Measurements from ENCODE around the gene ZSWIM3. TPM values are rescaled to one million over a fixed set of nuclear protein-coding genes. Genes with fewer than 3 reads are reported as not detected.
"Not testable (repeated sequence)": the region's sequence is repeated elsewhere in the genome, so short reads cannot be mapped to it uniquely, and the experiment has no call there.

Gene ZSWIM3
- total RNA-seq, 5 donors from 2014 or later (not counting 1 experiment from before 2014, with no cell fraction given) = 1.4 to 7.5 (median 5.6) TPM

GRCh38 chr20:45901332-45901731 is 43.9 kb downstream of the ZSWIM3 start:
- POLR2A ChIA-PET = not testable (repeated sequence)

GRCh38 chr20:45902199-45902701 is 44.8 kb downstream of the ZSWIM3 start:
- no peaks in the 10 kb centered on the region for H3K27me3 Mint-ChIP-seq
- 96% methylated on average over 9 of the region's 14 CpGs for WGBS (ENCODE audit: insufficient coverage)
- CTCF ChIA-PET = interaction anchor here in 1 of 2 donors (0.9 kb wide), 1 partner anchor 21 kb away, joined by 3 read pairs; the partner anchor contains the start of gene ZSWIM1

More at GRCh38 chr20:45901332-45901731, 43.9 kb downstream of the ZSWIM3 start:
- H3K4me3 ChIP-seq (ENCODE audit: control insufficient read depth in 1 of 2, extremely low read depth in 1 of 2, low read length in 1 of 2); H3K9me3 Mint-ChIP-seq; ATAC-seq (replicated peaks in 1 of 4); DNase-seq; H3K4me1 Mint-ChIP-seq; CTCF ChIA-PET; H3K9me3 ChIP-seq; H3K27me3 Mint-ChIP-seq; H3K27ac Mint-ChIP-seq; H3K4me3 Mint-ChIP-seq; H3K27ac ChIP-seq (ENCODE audit: low read length); H3K27me3 ChIP-seq (replicated peaks in 1 of 2; ENCODE audit: control insufficient read depth in 2 of 2, extremely low read depth in 1 of 2, insufficient read depth in 2 of 2, low read length in 1 of 2); H3K4me1 ChIP-seq (ENCODE audit: control insufficient read depth in 1 of 2, extremely low read depth in 1 of 2, insufficient read depth in 2 of 2, low read length in 2 of 2): not testable (repeated sequence)
- WGBS (ENCODE audit: insufficient coverage) = 100% methylated on average over 1 of the region's 6 CpGs
- peaks cover 11% of the 10 kb centered on the region for H3K36me3 Mint-ChIP-seq
- peaks cover 13 to 25% of the 10 kb centered on the region in 2 donors for H3K36me3 ChIP-seq (ENCODE audit: control insufficient read depth in 2 of 2, extremely low read depth in 1 of 2, insufficient read depth in 1 of 2, low read length in 1 of 2)

GRCh38 chr20:45904583-45905504 is 47.4 kb downstream of the ZSWIM3 start:
- DNase-seq (no peak), ATAC-seq (replicated peaks in 1 of 4) (no peak)
- peaks cover 0 to 5% of the 10 kb centered on the region in 2 experiments for H3K27me3 ChIP-seq (replicated peaks in 1 of 2; ENCODE audit: control insufficient read depth in 2 of 2, extremely low read depth in 1 of 2, insufficient read depth in 2 of 2, low read length in 1 of 2)
- Mint-ChIP-seq H3K27ac (no peak overlapping the region), H3K4me1 (no peaks in the 10 kb centered on the region), H3K27me3 (no peaks in the 10 kb centered on the region), H3K36me3 (no peaks in the 10 kb centered on the region), H3K4me3 (no peak overlapping the region), H3K9me3 (no peaks in the 10 kb centered on the region)
- ChIA-PET POLR2A (no interaction called here), CTCF (no interaction called here)
- H3K27ac ChIP-seq (ENCODE audit: low read length) = no peak overlapping the region
- no peaks in the 10 kb centered on the region for H3K36me3 ChIP-seq (ENCODE audit: control insufficient read depth in 2 of 2, extremely low read depth in 1 of 2, insufficient read depth in 1 of 2, low read length in 1 of 2)
- no peaks in the 10 kb centered on the region for H3K4me1 ChIP-seq (ENCODE audit: control insufficient read depth in 1 of 2, extremely low read depth in 1 of 2, insufficient read depth in 2 of 2, low read length in 2 of 2)
- H3K9me3 ChIP-seq = no peaks in the 10 kb centered on the region
- WGBS (ENCODE audit: insufficient coverage) = 63% methylated on average over 7 of the region's 16 CpGs
- no peak overlapping the region for H3K4me3 ChIP-seq (ENCODE audit: control insufficient read depth in 1 of 2, extremely low read depth in 1 of 2, low read length in 1 of 2)

More at GRCh38 chr20:45902199-45902701, 44.8 kb downstream of the ZSWIM3 start:
- Histone ChIP-seq H3K4me1 (ENCODE audit: control insufficient read depth in 1 of 2, extremely low read depth in 1 of 2, insufficient read depth in 2 of 2, low read length in 2 of 2) (no peaks in the 10 kb centered on the region), H3K4me3 (ENCODE audit: control insufficient read depth in 1 of 2, extremely low read depth in 1 of 2, low read length in 1 of 2) (no peak overlapping the region), H3K27ac (ENCODE audit: low read length) (no peak overlapping the region), H3K27me3 (replicated peaks in 1 of 2; ENCODE audit: control insufficient read depth in 2 of 2, extremely low read depth in 1 of 2, insufficient read depth in 2 of 2, low read length in 1 of 2) (peaks cover 0 to 3% of the 10 kb centered on the region in 2 experiments), H3K9me3 (no peaks in the 10 kb centered on the region), H3K36me3 (ENCODE audit: control insufficient read depth in 2 of 2, extremely low read depth in 1 of 2, insufficient read depth in 1 of 2, low read length in 1 of 2) (peaks cover 7 to 18% of the 10 kb centered on the region in 2 donors)
- no peak for ATAC-seq (replicated peaks in 1 of 4)
- H3K4me1 Mint-ChIP-seq = no peaks in the 10 kb centered on the region
- no peak overlapping the region for H3K4me3 Mint-ChIP-seq
- peaks cover 11% of the 10 kb centered on the region for H3K36me3 Mint-ChIP-seq
- no peaks in the 10 kb centered on the region for H3K9me3 Mint-ChIP-seq
- DNase-seq = no peak
- POLR2A ChIA-PET = no interaction called here
- no peak overlapping the region for H3K27ac Mint-ChIP-seq

- H3K9me3 ChIP-seq = no peaks in the 10 kb centered on the region
- H3K27ac Mint-ChIP-seq = no peak overlapping the region
- H3K9me3 Mint-ChIP-seq = no peaks in the 10 kb centered on the region
- H3K27ac ChIP-seq (ENCODE audit: low read length) = no peak overlapping the region
- DNase-seq (no peak), ATAC-seq (replicated peaks in 1 of 4) (no peak)
- peaks cover 0 to 1% of the 10 kb centered on the region in 2 experiments for H3K4me1 ChIP-seq (ENCODE audit: control insufficient read depth in 1 of 2, extremely low read depth in 1 of 2, insufficient read depth in 2 of 2, low read length in 2 of 2)
- ChIA-PET CTCF (no interaction called here), POLR2A (no interaction called here)
- H3K4me3 Mint-ChIP-seq = no peak overlapping the region
- peaks cover 0 to 5% of the 10 kb centered on the region in 2 experiments for H3K27me3 ChIP-seq (replicated peaks in 1 of 2; ENCODE audit: control insufficient read depth in 2 of 2, extremely low read depth in 1 of 2, insufficient read depth in 2 of 2, low read length in 1 of 2)
- no peaks in the 10 kb centered on the region for H3K36me3 ChIP-seq (ENCODE audit: control insufficient read depth in 2 of 2, extremely low read depth in 1 of 2, insufficient read depth in 1 of 2, low read length in 1 of 2)
- no peaks in the 10 kb centered on the region for H3K36me3 Mint-ChIP-seq
- no peak overlapping the region for H3K4me3 ChIP-seq (ENCODE audit: control insufficient read depth in 1 of 2, extremely low read depth in 1 of 2, low read length in 1 of 2)
- WGBS (ENCODE audit: insufficient coverage) = 83% methylated on average over 6 of the region's 8 CpGs
- H3K27me3 Mint-ChIP-seq = no peaks in the 10 kb centered on the region
- peaks cover 1 to 4% (median 2%) of the 10 kb centered on the region in 3 donors for H3K4me1 Mint-ChIP-seq
These were observed 48.2 kb downstream of the ZSWIM3 start for GRCh38 chr20:45905505-45906079.

- no peak for DNase-seq
- no peak overlapping the region for H3K27ac ChIP-seq (ENCODE audit: low read length)
- Mint-ChIP-seq H3K9me3 (no peaks in the 10 kb centered on the region), H3K27ac (no peak overlapping the region), H3K4me3 (no peak overlapping the region), H3K36me3 (no peaks in the 10 kb centered on the region), H3K4me1 (peaks cover 9 to 18% (median 16%) of the 10 kb centered on the region in 3 donors), H3K27me3 (peaks cover 1 to 3% of the 10 kb centered on the region in 2 donors)
- H3K27me3 ChIP-seq (replicated peaks in 1 of 2; ENCODE audit: control insufficient read depth in 2 of 2, extremely low read depth in 1 of 2, insufficient read depth in 2 of 2, low read length in 1 of 2) = peaks cover 0 to 22% of the 10 kb centered on the region in 2 experiments
- H3K9me3 ChIP-seq = no peaks in the 10 kb centered on the region
- POLR2A ChIA-PET = no interaction called here
- ATAC-seq (replicated peaks in 1 of 4) = no peak
- peaks cover 4 to 19% of the 10 kb centered on the region in 2 experiments for H3K4me1 ChIP-seq (ENCODE audit: control insufficient read depth in 1 of 2, extremely low read depth in 1 of 2, insufficient read depth in 2 of 2, low read length in 2 of 2)
- H3K4me3 ChIP-seq (ENCODE audit: control insufficient read depth in 1 of 2, extremely low read depth in 1 of 2, low read length in 1 of 2) = no peak overlapping the region
- CTCF ChIA-PET = interaction anchor here in 1 of 2 donors (0.7 kb wide), 1 partner anchor 18 kb away, joined by 6 read pairs; no protein-coding TSS in a partner anchor
- 85% methylated on average over 9 of the region's 17 CpGs for WGBS (ENCODE audit: insufficient coverage)
- no peaks in the 10 kb centered on the region for H3K36me3 ChIP-seq (ENCODE audit: control insufficient read depth in 2 of 2, extremely low read depth in 1 of 2, insufficient read depth in 1 of 2, low read length in 1 of 2)
These were observed 50.0 kb downstream of the ZSWIM3 start for GRCh38 chr20:45907219-45907948.

- POLR2A ChIA-PET = no interaction called here
- peaks cover 3 to 4% of the 10 kb centered on the region in 2 donors for H3K27me3 Mint-ChIP-seq
- H3K4me1 ChIP-seq (ENCODE audit: control insufficient read depth in 1 of 2, extremely low read depth in 1 of 2, insufficient read depth in 2 of 2, low read length in 2 of 2) = peaks cover 4 to 21% of the 10 kb centered on the region in 2 experiments
These were observed 50.7 kb downstream of the ZSWIM3 start for GRCh38 chr20:45908084-45908483.

More at GRCh38 chr20:45908084-45908483, 50.7 kb downstream of the ZSWIM3 start:
- Histone ChIP-seq H3K4me3 (ENCODE audit: control insufficient read depth in 1 of 2, extremely low read depth in 1 of 2, low read length in 1 of 2) (no peak overlapping the region), H3K36me3 (ENCODE audit: control insufficient read depth in 2 of 2, extremely low read depth in 1 of 2, insufficient read depth in 1 of 2, low read length in 1 of 2) (no peaks in the 10 kb centered on the region), H3K27me3 (replicated peaks in 1 of 2; ENCODE audit: control insufficient read depth in 2 of 2, extremely low read depth in 1 of 2, insufficient read depth in 2 of 2, low read length in 1 of 2) (peaks cover 0 to 27% of the 10 kb centered on the region in 2 experiments), H3K9me3 (no peaks in the 10 kb centered on the region), H3K27ac (ENCODE audit: low read length) (no peak overlapping the region)
- CTCF ChIA-PET = no interaction called here
- H3K9me3 Mint-ChIP-seq = no peaks in the 10 kb centered on the region
- peaks cover 9 to 20% (median 18%) of the 10 kb centered on the region in 3 donors for H3K4me1 Mint-ChIP-seq
- H3K4me3 Mint-ChIP-seq = no peak overlapping the region
- WGBS (ENCODE audit: insufficient coverage) = 96% methylated on average over 2 of the region's 2 CpGs
- DNase-seq (no peak), ATAC-seq (replicated peaks in 1 of 4) (no peak)
- no peak overlapping the region for H3K27ac Mint-ChIP-seq
- no peaks in the 10 kb centered on the region for H3K36me3 Mint-ChIP-seq

Measured in T-cell (primary cell).